KMS-11 (cell line): Measurements from ENCODE around the gene TAGLN2.

Experiments
- H2AFZ ChIP-seq: fragments of 200-600 bp; sonication (generic); 2 replicates; pipeline ENCODE4 v1.6.1; 2016; ENCODE audit warnings: antibody characterized with exemption, mixed run types, low read depth
- H3K27ac ChIP-seq: fragments of 200-600 bp; sonication (generic); 2 replicates; pipeline ENCODE4 v1.6.1; 2016; ENCODE audit warnings: mild to moderate bottlenecking, mixed run types
- H3K27me3 ChIP-seq: fragments of 200-600 bp; sonication (generic); 2 replicates; pipeline ENCODE4 v1.6.1; 2017; ENCODE audit warnings: mild to moderate bottlenecking, low read depth, mixed run types, moderate library complexity; ENCODE audit not compliant: insufficient read depth
- H3K36me3 ChIP-seq: fragments of 200-600 bp; sonication (generic); 2 replicates; pipeline ENCODE4 v1.6.1; 2017; ENCODE audit warnings: mild to moderate bottlenecking, mixed run types; ENCODE audit not compliant: insufficient read depth
- H3K4me1 ChIP-seq: fragments of 200-600 bp; sonication (generic); 2 replicates; pipeline ENCODE4 v1.6.1; 2016; ENCODE audit warnings: mild to moderate bottlenecking, low read depth, mixed run types; ENCODE audit not compliant: poor library complexity, severe bottlenecking
- H3K4me2 ChIP-seq: fragments of 200-600 bp; sonication (generic); 2 replicates; pipeline ENCODE4 v1.7.0; 2016; ENCODE audit warnings: mild to moderate bottlenecking, mixed run types
- H3K4me3 ChIP-seq: fragments of 200-600 bp; sonication (generic); IDR thresholded peaks from 2 replicates; pipeline ENCODE4 v1.6.1; 2017; ENCODE audit warnings: low read depth, low read length, mixed read lengths; ENCODE audit not compliant: insufficient read depth
- H3K79me2 ChIP-seq: fragments of 200-600 bp; sonication (generic); 2 replicates; pipeline ENCODE4 v1.6.1; 2016; ENCODE audit warnings: low read depth, mixed run types; ENCODE audit not compliant: insufficient read depth
- H3K9ac ChIP-seq: fragments of 200-600 bp; sonication (generic); 2 replicates; pipeline ENCODE4 v1.6.1; 2016; ENCODE audit warnings: mild to moderate bottlenecking, mixed run types
- H4K20me1 ChIP-seq: fragments of 200-600 bp; sonication (generic); 2 replicates; pipeline ENCODE4 v1.6.1; 2016; ENCODE audit warnings: mild to moderate bottlenecking, mixed run types; ENCODE audit not compliant: insufficient read depth
- TF ChIP-seq, protein P1 (sequence below): fragments of 200-600 bp; sonication (generic); conservative IDR thresholded peaks from 2 replicates; pipeline ENCODE4 v1.6.1; 2017; ENCODE audit warnings: low read depth, mild to moderate bottlenecking, antibody characterized with exemption, low read length, moderate library complexity, mixed read lengths

TAGLN2 gene

DNA sequence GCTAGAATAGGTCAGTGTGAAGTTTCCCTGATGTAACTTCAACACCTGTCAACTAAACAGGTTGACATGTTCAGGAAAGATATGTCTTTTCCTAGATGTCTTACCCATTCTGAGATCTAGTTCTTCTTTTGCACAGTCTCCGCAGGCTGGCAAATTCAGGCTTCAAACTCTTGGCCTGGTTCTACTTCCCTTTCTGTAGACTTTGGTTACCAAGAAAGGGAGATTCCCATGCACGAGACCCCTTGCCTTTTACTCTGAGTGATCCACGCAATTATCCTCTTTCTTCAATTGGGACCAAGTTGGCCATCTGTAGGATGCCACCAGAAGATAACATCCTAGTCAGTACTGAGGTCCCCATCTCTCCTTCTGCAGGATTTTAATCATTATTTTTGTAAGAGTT, 27.3 kb downstream of the TAGLN2 start:
- H3K27me3 ChIP-seq, result no peaks in the 10 kb centered on the region
- no peaks in the 10 kb centered on the region for H4K20me1 ChIP-seq
- H3K79me2 ChIP-seq, result no peaks in the 10 kb centered on the region
- H3K9ac ChIP-seq, result no peak overlapping the region
- H2AFZ ChIP-seq, result no peak overlapping the region
- no peak overlapping the region for H3K27ac ChIP-seq
- H3K4me2 ChIP-seq, result no peak overlapping the region
- H3K36me3 ChIP-seq, result no peaks in the 10 kb centered on the region
- no peaks in the 10 kb centered on the region for H3K4me1 ChIP-seq
- TF ChIP-seq, protein P1, sequence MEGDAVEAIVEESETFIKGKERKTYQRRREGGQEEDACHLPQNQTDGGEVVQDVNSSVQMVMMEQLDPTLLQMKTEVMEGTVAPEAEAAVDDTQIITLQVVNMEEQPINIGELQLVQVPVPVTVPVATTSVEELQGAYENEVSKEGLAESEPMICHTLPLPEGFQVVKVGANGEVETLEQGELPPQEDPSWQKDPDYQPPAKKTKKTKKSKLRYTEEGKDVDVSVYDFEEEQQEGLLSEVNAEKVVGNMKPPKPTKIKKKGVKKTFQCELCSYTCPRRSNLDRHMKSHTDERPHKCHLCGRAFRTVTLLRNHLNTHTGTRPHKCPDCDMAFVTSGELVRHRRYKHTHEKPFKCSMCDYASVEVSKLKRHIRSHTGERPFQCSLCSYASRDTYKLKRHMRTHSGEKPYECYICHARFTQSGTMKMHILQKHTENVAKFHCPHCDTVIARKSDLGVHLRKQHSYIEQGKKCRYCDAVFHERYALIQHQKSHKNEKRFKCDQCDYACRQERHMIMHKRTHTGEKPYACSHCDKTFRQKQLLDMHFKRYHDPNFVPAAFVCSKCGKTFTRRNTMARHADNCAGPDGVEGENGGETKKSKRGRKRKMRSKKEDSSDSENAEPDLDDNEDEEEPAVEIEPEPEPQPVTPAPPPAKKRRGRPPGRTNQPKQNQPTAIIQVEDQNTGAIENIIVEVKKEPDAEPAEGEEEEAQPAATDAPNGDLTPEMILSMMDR, result no peak
- no peak overlapping the region for H3K4me3 ChIP-seq

- Histone ChIP-seq H3K79me2 (no peaks in the 10 kb centered on the region), H3K27ac (no peak overlapping the region), H3K9ac (no peak overlapping the region), H3K27me3 (no peaks in the 10 kb centered on the region), H2AFZ (no peak overlapping the region), H4K20me1 (no peaks in the 10 kb centered on the region), H3K36me3 (no peaks in the 10 kb centered on the region), H3K4me2 (no peak overlapping the region), H3K4me1 (no peaks in the 10 kb centered on the region), H3K4me3 (no peak overlapping the region)
- TF ChIP-seq, protein P1, result no peak
Observed at GRCh38 chr1:159896546-159896930, 28.8 kb downstream of the TAGLN2 start.

- Histone ChIP-seq H3K27ac (no peak overlapping the region), H4K20me1 (no peaks in the 10 kb centered on the region), H3K4me2 (no peak overlapping the region), H3K4me3 (no peak overlapping the region), H2AFZ (no peak overlapping the region), H3K79me2 (no peaks in the 10 kb centered on the region), H3K9ac (no peak overlapping the region), H3K4me1 (peaks cover 5% of the 10 kb centered on the region), H3K27me3 (no peaks in the 10 kb centered on the region), H3K36me3 (no peaks in the 10 kb centered on the region)
- TF ChIP-seq, protein P1, result no peak
Observed at GRCh38 chr1:159895836-159896545, 29.3 kb downstream of the TAGLN2 start.

- Histone ChIP-seq H3K27me3 (no peaks in the 10 kb centered on the region), H3K79me2 (no peaks in the 10 kb centered on the region), H3K4me1 (peaks cover 5% of the 10 kb centered on the region), H3K4me2 (no peak overlapping the region), H3K27ac (no peak overlapping the region), H4K20me1 (no peaks in the 10 kb centered on the region), H2AFZ (no peak overlapping the region), H3K36me3 (no peaks in the 10 kb centered on the region), H3K4me3 (no peak overlapping the region), H3K9ac (no peak overlapping the region)
- TF ChIP-seq, protein P1, result no peak
Observed at GRCh38 chr1:159895286-159895685, 30.0 kb downstream of the TAGLN2 start.
